Measurements from ENCODE around the gene BANK1.

BANK1 gene

DNA sequence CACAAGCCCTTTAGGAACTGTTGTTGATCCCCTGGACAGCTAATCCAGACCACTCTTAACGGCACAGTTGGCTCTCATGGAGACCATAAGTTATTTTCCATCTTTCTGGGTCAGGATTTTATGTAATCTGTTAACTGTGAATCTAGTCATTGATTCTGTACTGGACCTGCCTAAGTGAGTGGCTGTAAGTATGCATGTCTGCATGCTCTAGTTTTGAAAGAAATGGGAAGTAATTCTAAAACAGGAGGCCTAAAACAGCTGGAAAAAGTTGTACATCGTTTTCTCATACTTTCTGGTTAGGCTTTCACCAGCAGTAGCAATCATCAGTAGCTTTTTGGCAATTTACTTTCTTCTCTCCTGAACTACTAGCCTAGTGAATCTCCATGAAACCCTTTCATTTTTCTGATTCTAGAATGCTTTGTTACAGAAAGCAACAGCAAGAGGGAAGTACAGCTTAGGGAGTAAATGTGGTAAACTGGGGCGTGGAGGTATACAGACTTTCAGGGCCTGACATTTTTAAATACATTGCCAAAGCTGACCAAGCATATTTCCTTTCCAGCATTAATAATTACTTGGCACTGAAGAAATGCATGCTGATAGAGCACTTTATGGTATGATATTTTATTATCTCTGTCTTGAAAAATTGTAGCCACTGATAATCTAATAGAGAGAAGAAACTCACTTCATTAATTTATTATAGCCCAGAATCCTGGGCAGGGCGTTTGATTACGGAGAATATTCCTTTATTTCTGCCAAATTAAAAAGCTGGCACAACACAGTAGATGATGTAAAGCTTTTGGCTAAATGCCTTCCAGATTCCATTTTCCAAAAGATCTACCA, 202.7 kb downstream of the BANK1 start:
- DNase-seq (ENCODE audit: low read depth): no peak
- H3K4me3 ChIP-seq (ENCODE audit: low read depth, low read length): no peak overlapping the region
- TF ChIP-seq, protein P1, sequence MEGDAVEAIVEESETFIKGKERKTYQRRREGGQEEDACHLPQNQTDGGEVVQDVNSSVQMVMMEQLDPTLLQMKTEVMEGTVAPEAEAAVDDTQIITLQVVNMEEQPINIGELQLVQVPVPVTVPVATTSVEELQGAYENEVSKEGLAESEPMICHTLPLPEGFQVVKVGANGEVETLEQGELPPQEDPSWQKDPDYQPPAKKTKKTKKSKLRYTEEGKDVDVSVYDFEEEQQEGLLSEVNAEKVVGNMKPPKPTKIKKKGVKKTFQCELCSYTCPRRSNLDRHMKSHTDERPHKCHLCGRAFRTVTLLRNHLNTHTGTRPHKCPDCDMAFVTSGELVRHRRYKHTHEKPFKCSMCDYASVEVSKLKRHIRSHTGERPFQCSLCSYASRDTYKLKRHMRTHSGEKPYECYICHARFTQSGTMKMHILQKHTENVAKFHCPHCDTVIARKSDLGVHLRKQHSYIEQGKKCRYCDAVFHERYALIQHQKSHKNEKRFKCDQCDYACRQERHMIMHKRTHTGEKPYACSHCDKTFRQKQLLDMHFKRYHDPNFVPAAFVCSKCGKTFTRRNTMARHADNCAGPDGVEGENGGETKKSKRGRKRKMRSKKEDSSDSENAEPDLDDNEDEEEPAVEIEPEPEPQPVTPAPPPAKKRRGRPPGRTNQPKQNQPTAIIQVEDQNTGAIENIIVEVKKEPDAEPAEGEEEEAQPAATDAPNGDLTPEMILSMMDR (IDR thresholded peaks at IDR 0.05; ENCODE audit: low read depth, low read length, missing control alignments): no peak

DNA sequence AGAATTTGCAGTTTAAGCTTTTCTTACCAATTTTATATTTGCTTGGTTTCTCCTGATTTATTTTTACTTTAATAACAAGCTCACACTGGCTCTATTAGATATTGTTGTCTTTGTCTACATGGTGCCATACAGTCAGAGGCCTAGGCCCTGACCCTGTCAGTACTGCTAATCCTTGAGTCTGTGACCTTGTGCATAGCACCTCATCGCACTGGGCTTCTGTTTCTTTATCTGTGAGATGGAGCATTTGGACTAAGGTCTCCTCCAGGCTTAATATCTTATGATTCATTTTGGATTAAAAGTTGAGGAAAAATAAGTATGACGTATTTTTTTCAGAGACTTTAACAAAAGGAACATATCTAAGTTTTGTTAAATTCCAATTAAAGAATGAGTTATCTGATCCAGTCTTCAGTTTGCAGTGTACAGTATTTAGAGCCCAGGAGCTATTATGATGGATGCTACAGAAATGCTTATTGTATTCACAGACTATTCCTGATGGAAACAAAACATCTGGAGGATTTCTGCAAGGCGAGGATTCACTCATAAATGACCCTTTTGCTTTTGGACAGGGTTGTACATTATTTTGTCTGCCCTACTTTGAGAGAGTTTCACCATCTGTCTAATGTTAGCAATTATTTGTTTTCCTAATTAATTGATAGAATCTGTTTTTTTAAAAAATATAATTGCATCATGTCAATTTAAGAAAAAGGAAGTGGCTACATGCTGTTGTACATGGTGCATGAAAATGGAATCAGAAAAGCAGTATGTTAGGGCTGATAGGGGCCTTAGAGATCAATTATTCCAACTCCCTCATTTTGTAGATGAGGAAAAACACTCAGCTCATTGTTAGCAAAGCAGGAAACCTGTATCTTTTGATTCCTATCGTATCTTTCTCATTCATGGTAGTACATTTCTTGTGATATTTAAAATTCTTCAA, 203.6 kb downstream of the BANK1 start:
- H3K4me3 ChIP-seq (ENCODE audit: low read depth, low read length): no peak overlapping the region
- TF ChIP-seq, protein P1 (IDR thresholded peaks at IDR 0.05; ENCODE audit: low read depth, low read length, missing control alignments): no peak
- DNase-seq (ENCODE audit: low read depth): no peak

DNA sequence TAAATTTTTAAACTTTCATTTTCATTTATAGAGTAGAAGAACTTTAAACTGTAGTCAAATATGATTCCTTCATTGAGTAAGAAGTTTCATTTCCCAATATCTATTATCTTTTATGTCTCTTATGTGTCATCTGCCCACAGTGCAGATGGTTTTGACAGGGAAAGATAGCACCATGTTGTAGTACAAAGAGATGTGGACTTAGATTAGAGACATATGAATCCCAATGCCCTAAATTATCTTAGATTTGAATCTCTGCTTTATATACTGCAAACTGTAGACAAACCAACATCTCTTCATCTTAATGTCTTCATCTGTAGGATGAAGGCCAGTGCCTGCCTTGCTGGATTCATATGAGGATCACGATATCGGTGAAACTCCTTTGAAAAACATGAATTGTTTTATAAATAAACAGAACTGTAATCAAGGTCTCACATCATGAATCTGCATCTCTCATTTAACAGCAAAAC, 217.5 kb downstream of the BANK1 start:
- DNase-seq (ENCODE audit: low read depth): no peak
- H3K4me3 ChIP-seq (ENCODE audit: low read depth, low read length): no peak overlapping the region
- TF ChIP-seq, protein P1 (IDR thresholded peaks at IDR 0.05; ENCODE audit: low read depth, low read length, missing control alignments): no peak

DNA sequence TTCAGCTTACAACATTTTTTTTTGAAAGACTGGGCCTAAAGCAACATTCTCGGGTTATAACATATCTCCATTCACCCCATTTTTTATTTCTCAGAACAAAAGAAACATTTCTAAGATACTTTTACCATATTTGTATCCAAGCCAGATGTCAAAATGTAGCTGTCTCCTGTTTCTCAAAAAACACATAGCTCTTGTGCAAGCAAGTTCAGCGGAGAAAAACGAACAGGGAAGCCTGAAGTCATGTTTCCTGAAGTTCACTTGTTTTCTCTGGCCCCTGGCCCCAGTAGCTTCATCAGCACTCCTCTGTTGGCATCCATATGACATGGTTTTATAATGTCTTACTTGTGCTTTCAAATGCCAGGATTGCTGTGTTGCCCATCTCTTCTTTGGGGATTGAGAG, 218.2 kb downstream of the BANK1 start:
- no peak for DNase-seq (ENCODE audit: low read depth)
- TF ChIP-seq, protein P1 (IDR thresholded peaks at IDR 0.05; ENCODE audit: low read depth, low read length, missing control alignments): no peak
- H3K4me3 ChIP-seq (ENCODE audit: low read depth, low read length): no peak overlapping the region

DNA sequence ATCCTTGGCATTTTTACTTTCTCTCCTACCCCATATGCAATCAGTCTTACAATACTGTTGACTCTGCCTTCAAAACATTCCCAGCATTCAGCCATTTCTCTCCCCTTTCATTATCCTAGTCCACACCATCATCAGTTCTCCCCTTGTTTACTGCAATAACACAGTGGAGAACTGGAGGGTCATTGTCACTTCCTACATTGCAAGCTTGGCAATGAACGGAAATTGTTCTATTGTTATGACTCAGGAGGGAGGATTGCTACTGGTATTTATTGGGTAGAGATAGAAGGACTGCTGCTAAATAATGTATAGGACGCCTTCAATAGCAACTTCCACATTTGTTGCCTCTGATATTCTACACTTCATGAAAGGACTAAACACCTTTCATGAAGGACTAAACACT, 231.8 kb downstream of the BANK1 start:
- DNase-seq (ENCODE audit: low read depth): no peak
- TF ChIP-seq, protein P1 (IDR thresholded peaks at IDR 0.05; ENCODE audit: low read depth, low read length, missing control alignments): no peak
- H3K4me3 ChIP-seq (ENCODE audit: low read depth, low read length): no peak overlapping the region

DNA sequence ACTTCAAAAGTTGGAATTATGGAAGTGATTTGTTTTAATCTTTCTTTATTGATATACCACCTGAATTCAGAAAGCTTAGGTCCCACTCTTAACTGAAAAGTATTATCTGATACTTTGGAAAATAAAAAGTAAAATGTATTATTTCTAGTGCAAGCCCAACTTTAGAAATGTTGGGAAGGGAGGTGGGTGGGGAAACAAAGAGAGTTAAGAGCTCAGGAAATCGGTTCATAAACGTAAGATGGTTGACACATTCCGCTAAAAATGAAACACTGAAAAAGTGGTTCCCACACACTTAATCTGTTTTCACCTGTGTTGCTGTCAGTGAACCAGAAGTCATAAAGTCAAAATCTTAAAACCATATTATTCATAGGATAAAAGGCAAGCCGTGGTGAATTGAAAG, 237.4 kb downstream of the BANK1 start:
- no peak for DNase-seq (ENCODE audit: low read depth)
- TF ChIP-seq, protein P1 (IDR thresholded peaks at IDR 0.05; ENCODE audit: low read depth, low read length, missing control alignments): no peak
- no peak overlapping the region for H3K4me3 ChIP-seq (ENCODE audit: low read depth, low read length)
